NCI-H1436 (cell line): ENCODE measurements around the gene NPTX1.

Source experiments
- DNase-seq: peaks from one replicate; lab custom pipeline; 2025; lab: John Stamatoyannopoulos, UW

The NPTX1 gene

DNA sequence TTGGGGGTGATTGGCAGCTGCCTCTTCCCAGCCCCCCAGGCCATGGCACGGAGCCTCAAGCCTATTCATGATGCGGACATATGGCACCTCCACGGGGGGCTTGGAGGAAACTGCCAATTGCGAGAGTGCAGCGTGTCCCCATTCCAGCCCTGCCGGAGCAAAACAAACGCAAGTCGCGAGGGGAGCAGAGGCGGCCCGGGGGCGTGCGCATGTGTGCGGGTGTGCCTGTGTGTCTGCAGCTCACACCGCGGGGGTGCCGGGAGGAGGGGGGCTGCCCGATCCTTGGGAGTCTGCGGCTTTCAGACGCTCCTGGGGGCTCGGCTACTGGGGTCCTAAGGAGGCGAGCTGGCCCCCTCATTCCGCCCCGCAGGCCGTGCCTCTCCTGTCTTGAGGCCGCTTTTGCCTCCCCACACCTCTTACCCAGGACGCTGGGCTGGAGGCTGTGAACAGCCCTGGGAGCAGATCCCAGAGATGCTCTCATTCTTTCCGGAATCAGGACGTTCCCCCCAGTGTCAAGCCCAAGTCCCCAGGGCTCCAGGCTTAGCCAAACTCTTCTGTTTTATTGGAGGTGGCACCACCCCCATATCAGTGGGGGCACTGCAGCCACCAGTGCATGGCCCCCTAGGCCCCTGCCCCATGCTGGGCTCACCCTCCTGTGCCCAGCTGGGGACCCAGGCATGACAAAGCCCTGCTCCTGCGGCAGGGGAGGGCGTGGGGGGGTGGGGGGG, 32.3 kb downstream of the NPTX1 start:
- DNase-seq = peak; percentile 19

DNA sequence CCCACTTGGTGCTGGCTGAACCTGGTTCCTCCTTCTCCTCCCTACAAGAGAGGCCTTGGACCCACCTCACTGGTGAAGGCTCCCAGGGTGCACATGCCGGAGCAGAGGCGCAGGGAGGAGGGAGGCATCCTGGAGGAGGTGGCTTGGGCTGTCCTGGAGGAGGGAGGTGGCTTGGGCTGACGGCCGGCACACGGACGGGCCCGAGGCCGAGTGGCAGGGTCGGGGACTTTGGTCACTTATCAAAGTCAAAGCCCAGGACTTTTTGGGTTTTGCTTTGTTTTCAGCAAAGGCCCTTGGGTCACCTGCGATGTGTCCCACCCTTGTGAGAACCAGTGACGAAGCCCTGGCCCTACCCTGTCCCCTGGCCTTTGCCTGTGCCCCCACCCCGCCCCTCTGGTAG, 32.9 kb downstream of the NPTX1 start:
- DNase-seq = no peak

DNA sequence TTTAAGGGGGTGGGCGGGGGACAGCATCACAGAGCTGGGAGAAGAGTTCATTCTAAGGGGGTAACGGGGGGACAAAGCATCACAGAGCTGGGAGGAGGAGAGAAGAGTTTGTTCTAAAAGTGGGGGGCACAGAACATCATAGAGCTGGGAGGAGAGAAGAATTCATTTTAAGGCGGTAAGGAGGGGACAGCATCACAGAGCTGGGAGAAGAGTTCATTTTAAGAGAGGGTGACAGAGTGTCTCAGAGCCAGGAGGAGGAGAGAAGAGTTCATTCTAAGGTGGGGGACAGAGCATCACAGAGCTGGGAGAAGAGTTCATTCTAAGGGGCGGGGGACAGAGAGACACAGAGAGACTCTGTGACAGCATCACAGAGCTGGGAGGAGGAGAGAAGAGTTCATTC, 33.6 kb downstream of the NPTX1 start:
- no peak for DNase-seq

DNA sequence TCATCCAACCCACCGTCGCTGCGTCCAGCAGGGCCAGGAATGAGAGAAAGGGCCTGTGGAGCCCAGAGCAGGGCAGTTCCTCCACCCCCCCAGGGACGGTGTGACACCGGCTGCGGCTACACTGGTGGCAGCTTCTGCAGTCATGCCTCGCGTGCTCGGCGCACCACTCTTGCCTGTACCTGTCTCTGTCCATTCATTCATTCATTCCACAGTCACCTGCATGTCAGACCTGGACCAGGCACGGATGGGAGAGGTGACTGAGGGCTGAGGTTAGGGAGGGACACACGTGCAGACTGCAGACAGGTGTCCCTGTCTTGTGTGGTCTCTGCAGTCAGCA, 34.1 kb downstream of the NPTX1 start:
- DNase-seq = no peak

DNA sequence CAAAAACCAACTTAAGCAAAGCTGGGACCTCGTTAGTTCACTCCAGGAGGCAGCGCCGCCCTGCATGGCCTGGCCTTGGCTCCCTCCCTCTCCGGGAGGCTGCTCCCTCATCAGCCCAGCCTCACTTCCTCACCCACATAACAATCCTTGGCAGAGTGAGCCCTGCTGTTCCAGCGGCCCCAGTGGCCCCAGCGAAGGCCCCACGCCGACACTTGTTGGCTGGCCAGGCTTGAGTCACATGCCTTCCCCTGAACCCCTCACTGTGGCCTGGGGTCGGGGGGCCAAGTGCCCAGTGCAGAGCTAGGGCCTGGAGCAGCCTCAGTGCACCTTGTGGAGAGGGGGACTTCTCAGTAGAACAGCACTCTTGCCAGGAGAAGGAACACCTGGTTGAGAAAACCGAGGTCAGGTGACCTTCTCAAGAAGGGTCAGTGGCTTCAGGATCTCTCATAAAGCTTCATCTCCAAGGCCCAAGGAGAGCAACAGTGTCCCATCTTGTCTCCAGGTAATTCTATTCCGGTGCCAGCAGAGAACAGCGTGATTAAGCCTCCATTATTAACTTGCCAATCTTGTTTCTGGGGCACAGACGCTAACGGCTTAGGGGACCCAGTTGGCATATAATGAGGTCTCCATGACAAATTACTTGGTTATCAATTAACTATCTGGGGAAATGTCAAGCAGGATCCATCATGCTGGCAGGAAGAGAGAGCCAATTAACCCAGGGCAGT, 34.6 kb downstream of the NPTX1 start:
- no peak for DNase-seq

DNA sequence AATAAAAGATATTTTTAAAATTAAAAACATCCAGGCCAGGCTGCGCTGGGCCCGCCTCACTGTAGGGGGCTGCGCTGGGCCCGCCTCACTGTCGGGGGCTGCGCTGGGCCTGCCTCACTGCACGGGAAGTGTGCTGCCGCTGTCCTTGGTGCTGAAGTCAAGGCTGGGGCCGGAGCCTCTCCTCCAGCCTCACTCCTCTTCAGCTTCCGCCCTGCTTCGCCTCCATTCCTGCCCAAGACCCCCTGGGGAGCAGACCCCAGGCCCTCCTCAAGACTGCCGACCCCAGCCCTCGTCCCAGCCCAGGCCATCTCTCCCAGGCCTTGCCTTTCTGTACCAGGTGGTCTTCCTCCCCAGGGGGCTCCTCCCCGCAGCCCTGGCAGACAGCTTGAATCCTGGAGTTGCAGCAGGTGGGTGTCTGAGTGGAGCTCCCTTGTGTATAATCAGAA, 35.3 kb downstream of the NPTX1 start:
- DNase-seq = peak; percentile 77

DNA sequence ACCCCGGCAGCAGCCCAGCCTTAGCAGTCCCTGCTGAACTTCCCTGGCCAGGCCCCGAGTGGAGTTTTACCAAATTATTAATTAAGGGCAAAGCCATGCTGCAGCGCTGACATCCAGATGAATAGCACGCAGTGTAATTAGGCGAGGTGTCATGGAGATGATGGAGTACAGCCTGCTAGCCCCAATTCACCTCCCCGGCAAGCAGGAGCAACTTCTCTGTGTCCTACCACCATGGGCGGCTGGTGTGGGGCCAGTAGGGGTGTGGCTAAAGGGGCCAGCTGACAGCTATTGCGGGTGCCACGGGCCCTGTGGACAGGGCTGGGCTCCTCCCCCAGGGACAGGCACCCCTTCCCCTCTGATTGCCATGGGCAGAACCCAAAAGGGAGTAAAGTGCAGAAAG, 36.9 kb downstream of the NPTX1 start:
- no peak for DNase-seq

DNA sequence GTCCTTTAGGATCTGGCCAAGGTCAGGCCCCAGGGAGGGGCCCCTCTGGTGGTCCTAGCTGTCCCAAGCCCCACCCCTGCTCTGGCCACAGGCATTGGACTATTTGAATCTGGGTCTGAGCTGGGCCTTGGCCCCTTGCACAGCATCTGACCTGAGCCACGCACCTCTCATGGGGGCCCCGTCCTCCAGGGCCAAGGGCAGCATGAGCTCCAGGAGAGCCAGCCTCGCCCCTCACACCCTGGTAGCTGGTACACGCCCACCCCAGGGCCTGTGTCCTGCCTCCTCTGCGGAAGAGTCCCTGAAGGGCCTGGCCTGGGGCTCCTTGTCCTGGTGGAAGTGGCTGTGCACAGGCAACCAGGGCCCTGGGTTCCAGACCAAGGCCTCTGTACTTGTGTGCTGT, 37.6 kb downstream of the NPTX1 start:
- DNase-seq = no peak

DNA sequence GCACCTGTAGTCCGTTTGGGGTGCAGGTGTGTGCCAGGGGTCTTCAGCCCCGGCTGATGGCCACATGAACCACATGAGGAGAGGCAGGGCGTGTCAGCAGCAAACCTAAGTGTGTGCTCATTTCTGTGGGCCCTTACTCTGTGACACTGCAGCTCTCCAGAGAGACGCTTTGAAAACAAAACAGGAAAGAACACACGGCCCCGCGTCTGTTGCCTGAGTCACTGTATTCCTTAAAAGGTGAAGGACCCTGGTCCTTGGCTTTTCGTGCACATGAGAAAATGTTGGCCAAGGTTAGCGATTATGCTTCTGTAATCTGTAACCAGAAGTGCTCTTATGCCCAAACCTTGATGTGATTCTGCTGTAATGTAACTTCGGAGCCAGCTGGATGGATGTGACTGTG, 38.9 kb downstream of the NPTX1 start:
- no peak for DNase-seq

DNA sequence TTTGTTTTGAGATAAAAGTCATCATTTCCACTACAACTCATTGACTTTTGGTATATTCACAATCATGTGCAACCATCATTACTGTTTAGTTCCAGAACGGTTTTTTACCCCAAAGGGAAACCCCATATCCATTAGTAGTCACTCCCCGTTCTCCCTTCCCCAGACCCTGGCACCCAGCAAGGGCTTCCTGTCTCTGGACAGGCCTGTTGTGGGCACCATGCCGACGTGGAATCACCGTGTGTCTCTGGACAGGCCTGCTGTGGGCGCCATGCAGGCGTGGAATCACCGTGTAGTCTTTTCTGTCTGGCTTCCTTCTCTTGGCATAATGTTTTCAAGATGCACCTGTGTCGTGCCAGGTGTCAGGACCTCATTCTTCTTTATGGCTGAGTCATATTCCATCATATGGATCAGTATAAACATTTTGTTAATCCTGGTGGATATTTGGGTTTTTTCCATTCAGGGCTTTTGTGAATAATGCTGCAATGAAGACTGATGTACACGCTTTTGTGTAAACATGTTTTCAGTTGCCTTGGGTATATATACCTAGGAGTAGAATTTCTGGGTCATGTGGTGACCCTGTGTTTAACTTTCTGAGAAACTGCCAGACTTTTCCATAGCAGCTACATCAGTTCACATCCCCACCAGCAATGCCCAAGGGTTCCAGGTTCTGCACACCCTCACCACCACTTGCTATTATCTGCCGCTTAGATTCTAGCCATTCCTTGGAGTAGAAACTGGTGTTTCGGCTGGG, 42.3 kb downstream of the NPTX1 start:
- no peak for DNase-seq

DNA sequence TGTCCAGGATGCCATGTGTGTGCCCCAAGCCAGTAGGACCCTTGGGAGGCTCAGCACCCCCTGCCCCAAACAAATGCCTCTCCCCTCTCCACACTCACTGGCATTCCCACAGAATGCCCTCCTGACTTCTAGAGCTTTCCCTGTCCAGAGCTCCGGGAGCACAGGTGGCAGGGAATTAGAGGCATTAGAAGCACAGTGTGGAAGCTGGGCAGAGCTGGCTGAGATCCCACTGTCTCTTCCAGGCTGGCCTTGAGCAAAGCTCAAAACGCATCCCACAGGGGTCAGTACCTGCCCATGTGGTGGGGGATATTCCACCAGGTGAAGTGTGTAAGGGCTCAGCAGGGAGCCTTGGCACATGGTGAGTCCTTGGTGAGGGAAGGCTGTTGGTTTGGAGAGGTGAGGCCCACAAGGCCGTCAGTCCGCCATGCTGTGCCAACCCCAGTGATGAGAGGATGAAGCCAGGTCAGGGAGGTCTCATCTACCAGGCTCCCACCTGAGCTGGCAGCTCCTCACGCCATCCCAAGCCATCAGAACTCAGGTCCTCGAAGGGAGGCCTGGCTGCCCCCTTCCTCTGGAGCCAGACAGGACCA, 43.4 kb downstream of the NPTX1 start:
- DNase-seq = no peak

DNA sequence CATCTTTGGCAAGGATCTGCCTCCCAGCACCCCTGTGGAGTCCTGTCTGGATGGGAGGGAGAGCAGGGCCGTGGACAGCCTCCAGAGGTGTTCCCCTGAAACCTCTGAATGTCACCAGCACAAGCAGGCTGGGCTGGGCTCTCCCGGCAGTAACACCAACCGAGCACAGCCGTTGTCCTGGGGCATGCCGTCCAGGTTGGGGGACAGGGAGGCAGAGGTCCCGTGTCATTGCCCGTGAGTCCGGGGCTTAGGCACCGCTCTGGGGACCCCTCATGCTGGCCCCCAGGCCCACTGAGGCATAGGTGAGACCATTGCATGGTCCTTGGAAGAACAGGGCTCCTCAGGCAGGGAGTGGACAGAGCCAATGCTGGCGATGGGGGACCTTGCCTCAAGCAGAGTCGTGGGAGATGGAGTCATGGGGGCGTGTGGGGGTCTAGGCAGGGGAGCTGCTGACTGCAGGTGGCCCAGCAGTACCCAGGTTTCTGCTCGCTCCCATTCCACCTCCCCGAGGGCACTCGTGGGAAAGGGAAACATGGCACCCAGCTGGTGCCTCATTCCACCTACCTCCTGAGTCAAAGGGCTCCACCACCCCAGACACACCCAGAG, 44.0 kb downstream of the NPTX1 start:
- DNase-seq = no peak

DNA sequence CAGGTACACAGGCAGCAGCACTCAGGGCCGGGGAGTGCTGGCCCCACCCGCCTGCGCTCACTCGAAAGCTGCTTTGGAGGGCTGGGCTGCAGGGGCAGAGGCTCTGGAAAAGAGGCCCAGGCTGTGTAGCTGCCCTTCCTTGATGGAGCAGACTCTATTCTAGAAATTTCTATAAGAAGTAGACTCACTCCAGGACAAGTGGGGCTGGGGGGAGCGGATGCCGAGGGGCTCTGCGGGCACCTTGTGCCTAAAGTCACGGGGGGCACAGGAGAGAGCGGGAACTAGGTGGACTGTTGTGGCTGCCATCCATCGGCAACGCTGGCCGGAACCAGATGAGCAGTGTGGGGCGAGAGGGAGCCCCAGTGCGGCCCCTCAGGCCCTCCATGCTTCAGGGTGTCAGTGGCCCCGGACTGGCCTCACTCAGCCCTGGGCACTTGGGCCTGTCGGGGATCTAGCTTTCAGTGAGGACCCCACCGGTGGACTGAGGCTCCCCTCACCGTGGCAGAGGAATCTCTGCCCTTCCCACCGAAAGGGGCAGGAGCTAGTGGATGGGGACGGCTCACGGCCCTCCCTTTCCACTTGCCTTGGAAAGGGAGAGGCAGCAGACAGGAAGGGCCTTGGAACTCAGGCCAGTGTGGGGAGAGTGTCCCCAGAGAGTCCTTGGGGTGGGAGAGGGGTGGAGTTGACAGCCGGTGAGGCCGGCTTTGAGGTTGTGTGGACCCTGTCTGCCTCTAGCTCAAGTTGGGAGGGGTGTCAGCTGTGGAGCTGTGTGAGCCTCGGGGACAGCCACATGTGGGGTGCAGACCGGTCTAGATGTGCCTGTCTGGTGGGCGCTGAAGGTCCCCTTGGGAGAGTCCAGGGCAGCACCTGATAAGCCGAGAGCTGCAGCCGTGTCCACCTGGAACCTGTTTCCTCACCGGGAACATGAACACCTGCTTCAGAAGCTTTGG, 44.9 kb downstream of the NPTX1 start:
- DNase-seq = no peak

DNA sequence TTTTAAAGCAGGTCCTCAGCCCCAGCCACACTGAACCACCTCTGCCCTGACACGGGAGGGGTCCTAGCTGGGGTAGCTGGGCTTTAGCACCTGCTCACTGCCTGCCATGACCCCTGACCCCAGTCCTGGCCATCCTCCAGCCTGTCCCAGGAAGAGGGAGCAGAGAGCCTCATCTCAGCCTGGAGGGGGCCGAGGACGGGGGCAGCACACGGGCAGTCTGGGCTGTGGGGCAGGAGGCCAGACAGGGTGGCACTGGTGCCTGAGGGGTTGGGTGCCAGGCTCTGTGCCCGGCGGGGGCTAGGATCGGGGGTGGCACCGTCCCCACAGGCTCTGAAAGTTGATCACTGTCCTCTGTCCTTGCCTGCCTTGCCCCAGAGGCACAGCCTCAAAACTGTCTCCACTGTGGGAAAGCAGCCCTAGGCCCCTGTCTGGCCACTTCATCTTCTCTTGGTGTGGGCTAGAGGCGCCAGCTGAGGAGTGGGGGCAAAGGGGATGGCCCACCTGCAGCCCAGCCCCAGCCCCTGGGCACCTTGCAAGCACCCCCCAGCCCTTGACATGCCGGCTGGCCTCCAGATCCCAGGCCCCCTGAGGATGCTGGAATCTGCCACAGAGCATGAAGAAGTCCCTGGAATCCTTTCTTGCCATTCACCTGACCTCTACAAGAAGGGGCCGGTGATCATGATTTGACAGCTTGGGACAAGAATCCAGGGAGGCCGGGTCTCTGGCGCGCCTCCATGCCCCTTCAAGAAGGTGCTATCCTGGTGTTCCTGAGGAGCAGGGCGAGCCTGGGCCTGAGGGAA, 45.8 kb downstream of the NPTX1 start:
- no peak for DNase-seq

DNA sequence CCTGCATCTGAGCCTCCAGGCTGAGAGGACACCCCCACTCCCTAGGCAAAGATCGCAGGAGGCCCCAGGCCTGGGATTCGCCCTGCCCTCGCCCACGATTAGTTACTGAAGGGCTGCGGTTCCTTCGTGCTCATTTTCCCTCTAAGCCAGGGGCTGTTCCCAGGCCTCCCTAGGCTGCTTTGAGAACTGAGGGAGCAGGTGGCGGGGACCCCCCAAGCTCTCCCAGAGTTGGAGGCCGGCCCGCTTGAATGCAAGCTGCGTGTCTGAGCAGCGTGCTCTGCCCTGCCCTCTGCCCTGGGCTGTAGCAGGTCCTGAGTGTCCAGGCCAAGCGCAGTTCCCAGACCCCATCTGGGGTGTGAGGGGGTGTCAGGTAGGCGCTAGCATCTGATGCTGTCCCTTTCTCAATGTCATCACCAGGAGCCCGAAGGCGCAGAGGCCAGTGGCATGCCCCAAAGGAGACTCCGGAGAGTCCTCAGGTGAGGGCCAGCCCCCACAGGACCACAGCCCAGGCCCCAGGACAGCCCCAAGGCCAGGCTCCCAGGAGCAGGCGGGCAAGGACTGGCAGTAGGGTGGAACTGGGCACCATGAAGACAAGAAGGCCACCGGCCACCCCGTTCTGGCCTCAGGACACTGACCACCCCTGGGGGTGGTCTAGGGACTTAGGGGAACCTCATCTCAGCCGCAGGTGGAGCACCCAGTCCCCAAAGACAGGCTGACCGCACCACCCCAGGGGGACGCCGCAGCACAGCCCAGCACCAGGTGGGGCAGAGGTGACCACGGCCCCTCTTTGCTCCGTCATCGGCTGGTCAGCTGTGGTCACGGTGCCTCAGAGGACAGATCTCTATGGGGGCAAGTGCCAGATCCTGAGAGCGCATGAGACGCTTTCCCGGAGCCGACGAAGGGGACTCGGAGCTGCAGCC, 46.8 kb downstream of the NPTX1 start:
- no peak for DNase-seq

DNA sequence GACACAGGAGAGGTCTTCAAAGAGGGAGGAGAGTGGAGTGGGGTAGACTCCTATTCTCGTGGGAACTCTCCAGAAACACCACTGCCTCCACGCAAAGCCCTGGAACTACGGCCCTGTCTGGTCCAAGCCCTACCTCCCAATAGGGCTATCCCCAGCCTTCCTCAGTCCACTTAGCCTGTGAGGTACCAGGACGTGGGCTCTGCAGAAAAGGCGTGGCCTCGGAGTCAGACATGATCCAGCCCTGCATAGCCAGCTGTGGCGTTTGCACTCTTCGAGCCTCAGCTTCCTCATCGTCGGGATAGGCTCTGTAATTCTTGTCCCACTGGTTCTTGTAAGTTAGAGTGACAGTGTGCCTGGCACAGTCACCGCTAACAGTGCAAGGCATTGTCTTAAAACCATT, 47.6 kb downstream of the NPTX1 start:
- DNase-seq = no peak

DNA sequence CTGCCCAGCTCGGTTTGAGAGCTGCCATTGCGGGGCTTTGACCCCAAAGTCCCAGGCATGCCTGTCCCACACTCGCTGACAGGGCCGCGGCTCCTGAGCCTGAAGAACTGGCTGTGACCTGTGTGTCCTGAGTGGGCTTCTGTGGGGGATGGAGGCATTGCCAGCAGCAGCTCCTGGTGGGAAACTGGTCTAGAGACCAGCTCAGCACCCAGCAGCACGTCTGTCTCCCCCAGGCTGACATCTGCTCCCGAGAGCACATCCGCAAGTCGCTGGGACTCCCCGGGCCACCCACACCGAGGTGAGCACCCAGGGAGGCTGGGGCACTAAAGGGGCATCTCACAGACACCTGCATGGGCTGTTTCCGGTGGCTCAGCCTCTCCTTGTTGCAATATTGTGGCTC, 48.0 kb downstream of the NPTX1 start:
- no peak for DNase-seq

DNA sequence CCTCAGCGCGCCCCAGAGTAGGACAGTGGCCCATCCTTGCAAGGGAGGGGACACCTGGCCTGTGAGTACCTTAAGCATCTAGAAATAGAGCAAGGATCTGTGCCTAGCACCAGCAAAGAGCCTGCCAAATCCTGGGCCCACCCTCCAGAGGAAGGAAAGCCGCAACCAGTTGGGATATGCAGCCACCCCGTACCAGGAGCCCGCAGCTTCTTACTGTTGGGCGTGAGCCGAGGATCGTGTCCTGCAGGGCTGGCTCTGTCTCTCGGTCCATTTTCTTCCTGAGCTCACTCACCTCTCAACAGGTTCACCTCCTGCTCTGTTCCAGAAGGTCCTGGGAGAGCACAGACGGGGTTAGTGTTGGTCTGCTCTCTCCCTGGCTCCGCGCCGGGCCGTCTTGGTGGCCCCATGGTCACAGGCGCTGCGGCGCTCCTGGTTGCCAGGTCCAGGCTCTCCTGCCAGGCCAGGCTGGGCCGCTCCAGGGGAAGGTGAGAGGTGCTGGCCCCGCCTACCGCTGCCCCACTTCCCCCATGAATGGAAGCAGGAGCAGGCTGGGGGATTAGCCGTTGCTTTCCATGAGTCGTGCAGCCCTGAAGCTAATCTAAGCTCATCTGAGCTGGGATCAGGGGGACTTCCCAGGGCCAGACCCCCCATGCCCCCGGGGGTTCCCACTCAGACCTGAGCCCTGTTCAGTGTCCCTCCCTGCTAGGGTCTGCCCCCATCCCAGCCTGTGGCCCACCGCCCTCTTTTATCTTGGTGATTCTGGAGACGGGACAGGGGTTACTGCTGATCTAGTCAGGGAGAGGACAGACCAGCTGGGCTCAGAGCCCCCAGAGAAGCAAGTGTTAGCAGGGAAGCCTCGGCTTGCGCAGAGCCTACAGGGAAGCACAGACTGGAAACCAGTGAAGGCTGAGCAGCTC, 48.8 kb downstream of the NPTX1 start:
- no peak for DNase-seq
